GM21367 (cell line): ENCODE results near the gene CCDC195.
A peak's percentile ranks its signal among the peaks of the same experiment; 100 is the strongest.

Experiments used
- ATAC-seq: cut with Tn5 transposase; IDR thresholded peaks from one replicate; pipeline ENCODE4 v1.9.1; 2021; ENCODE audit not compliant: unreplicated experiment

The CCDC195 gene

DNA sequence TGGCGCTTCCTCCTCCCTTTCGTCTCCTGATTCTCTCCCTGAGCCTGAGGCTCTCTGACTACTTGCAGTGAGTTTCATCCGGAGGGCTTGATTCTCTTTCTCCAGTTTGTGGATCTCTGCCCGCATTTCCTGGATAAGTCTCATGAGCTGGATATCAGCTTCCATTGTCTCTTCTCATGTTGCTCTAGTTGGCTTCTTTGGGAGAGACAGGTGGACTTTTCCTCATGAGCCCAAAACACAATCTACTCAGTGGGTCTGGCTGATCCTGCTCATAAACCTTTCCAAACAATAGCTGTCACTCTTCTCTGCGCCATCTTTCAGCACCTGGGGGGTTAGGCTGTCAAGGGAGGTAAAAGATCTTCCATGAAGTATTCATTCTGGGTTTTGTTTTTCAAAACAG lies at the start of gene CCDC195:
TSS of gene CCDC195 (minus strand) at position 165 of the 400 bp plus-strand sequence. CDS start at position 165, 0 bp downstream.
- ATAC-seq, result no peak

GRCh38 chr2:224764565-224765236 lies 48.5 kb upstream of the CCDC195 start:
- ATAC-seq, result peak; percentile 85

DNA sequence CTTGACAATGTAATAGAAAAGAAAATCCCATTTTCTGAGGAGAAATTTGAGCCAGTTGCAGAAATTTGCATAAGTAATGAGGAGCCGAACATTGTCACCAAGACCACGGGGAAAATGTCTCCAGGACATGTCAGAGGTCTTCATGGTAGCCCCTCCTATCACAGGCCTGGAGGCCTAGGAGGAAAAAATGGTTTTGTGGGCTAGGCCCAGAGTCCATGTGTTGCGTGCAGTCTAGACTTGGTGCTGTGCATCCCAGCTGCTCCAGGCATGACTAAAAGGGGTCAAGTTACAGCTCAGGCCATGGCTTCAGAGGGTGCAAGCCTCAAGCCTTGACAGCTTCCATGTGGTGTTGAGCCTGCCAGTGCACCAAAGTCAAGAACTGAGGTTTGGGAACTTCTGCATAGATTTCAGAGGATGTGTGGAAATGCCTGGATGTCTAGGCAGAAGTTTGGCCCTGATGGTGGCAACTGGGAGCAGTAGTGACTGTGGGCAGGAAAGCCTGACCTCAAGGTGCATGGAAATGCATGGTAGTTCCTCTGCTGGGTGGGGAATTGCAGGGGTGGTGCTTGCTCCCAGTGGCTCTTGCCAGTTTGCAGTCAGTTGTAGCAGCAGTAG lies 41.9 kb upstream of the CCDC195 start:
- no peak for ATAC-seq

DNA sequence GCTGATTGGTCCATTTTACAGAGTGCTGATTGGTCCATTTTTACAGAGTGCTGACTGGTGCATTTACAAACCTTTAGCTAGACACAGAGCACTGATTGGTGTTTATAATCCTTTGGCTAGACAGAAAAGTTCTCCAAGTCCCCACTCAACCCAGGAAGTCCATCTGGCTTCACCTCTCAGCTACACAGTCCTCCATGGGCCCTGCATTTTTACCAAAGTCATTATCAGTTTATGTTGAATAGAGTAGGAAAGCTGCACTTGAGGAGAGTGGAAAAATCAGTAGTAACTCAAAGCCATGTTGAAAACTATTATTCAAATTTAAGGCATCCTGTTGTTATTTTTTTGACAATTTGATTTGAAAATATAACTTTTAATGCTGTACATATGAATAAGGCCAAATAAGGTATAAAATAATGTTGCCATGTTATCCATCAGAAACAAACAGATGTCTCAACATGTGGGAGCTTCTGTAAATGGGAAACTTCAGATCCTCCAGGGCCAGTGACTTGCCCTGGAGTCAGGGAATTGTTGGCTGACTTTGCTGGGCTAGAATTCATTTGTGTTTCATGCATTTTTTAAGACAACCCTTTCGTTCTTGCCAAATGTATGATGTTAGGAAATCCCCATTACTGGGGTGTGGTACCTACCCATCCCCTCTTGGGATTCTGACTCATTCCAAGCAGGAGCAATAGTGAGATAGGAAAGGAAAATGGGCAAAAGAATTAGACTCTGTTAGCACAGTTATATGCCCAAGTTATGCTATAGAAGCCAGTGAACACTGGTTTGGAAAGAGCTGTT lies 37.8 kb upstream of the CCDC195 start:
- ATAC-seq, result no peak

DNA sequence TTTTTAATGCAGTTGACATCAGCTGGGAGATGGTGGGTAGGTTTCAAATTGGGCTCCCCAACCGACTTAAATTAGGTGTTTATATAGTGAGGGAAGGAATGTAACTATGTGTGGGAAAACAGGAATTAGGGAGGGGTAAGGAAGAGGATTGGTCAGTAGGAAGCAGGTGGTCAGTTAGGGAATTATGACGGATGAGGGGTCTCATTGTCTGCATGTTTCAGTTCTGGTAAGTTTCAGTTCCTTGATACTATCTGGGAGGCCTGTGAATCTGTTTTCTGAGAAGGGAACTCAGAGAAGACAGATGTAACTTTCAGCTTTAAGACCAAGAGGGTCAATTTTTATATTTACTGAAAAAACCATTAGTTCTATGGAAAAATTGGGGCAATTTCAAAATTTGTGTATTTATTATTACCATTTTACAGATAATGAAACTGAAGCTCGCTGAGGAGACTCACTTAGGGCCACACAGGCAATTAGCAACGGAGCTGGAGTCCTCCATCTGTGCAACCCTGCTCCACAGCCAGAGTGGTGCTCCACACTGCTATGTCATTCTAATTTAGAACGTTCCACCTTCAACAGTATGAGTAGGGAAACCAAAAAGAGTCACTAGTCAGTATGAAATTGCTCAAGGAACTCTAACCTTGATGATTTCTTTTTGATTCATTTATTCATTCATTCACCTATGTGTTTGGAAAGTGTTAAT lies 36.0 kb upstream of the CCDC195 start:
- ATAC-seq, result no peak

GRCh38 chr2:224749136-224749535 lies 33.0 kb upstream of the CCDC195 start:
- no peak for ATAC-seq

DNA sequence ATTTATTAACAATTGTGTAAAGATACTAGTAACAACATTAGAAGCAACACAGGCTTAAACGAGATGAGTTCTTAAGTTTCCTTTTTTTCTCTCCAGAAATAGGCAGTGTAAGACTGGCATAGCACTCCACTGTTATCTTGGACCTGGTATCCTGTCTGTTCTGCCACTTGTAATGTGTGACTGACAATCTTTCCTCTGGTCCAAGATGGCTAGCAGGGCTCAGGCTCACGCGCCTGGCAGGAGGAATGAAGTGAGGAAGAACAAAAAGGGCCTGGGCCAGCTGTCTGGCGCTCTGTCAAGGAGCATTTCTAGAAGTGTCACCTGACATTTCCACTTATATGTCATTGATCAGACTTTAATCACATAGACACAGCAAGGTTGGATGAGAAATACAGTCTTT lies 31.6 kb upstream of the CCDC195 start:
- ATAC-seq, result no peak

GRCh38 chr2:224736227-224736626 lies 20.1 kb upstream of the CCDC195 start:
- ATAC-seq, result no peak

- no peak for ATAC-seq
These were observed 18.8 kb upstream of the CCDC195 start for GRCh38 chr2:224734949-224735348.

- no peak for ATAC-seq
These were observed 15.5 kb upstream of the CCDC195 start for GRCh38 chr2:224731665-224732064.

- no peak for ATAC-seq
These were observed 13.3 kb upstream of the CCDC195 start for GRCh38 chr2:224729435-224729834.

DNA sequence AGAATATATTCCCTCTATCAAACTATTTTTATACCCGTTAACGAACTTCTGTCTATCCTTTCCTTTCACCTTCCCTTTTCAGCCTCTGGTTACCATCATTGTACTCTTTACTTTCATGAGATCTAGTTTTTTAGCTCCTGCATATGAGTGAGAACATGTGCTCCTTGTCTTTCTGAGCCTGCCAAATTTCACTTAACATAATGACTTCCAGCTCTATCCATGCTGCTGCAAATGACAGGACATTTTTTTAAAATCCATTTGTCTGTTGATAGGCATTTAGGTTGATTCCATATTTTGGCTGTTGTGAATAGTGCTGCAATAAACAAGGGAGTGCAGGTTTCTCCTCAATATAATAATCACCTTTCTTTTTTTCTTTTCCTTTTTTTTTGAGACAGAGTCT lies 8.2 kb upstream of the CCDC195 start:
- ATAC-seq, result no peak

- peak; percentile 70 for ATAC-seq
These were observed 7.5 kb upstream of the CCDC195 start for GRCh38 chr2:224723586-224724217.

- ATAC-seq, result no peak
These were observed 6.6 kb upstream of the CCDC195 start for GRCh38 chr2:224722770-224723169.

DNA sequence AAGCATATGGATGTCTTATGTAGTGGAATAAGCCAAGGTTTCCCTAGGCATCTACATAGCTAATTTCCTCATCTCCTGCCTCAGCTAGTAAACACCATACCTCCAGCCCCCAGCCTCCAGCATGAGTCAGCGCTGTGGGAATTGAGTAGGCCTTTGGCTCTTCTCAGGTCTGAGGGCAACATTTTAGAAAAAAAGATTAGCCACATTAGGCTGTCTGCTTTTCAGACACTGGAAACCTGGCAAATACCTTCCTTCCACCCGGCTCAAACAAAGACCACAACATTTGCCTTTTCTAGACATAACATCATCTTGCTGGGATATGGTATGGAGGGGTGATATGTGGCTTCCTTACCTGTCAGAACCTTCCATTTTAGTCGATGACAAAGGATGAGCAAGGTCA lies 6.1 kb upstream of the CCDC195 start:
- no peak for ATAC-seq

- ATAC-seq, result no peak
These were observed 756 bp upstream of the CCDC195 start for GRCh38 chr2:224716921-224717320.

DNA sequence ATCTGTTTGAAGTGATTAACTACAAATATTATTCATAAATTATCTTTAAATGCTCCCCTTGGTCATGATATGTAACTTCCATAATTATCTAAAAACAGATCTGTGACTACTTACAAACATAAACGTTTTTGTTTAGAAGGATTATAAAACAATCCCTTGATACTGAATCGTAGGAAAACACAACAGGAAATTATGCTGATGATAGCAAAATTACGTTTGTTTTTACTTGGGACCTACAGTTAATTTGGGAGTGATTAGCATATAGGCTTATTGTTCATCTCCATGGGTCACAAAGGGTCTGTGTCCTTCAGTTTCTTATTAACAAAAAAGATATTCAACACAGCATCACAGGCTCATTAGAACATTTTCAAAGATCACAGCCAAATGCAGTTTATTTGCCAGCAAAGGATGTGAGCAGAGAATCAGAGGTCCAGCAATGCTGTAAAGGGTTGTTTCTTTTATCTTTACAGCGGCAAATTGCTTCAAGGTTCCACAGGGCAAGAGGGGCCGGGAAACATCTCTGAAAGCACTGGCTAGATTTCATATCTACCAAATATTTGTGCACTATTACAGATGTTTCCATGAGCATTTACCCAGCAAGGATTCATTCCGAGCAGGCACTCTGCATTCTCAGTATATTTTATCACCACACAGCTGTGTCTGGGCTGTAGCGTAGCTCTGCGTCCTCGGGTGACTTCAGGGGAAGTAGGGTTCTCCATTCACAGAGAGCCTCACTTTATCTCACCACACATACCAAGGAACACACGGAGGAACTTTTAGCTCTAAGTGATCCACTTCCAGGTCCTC lies 4.1 kb downstream of the CCDC195 start:
- ATAC-seq, result no peak

DNA sequence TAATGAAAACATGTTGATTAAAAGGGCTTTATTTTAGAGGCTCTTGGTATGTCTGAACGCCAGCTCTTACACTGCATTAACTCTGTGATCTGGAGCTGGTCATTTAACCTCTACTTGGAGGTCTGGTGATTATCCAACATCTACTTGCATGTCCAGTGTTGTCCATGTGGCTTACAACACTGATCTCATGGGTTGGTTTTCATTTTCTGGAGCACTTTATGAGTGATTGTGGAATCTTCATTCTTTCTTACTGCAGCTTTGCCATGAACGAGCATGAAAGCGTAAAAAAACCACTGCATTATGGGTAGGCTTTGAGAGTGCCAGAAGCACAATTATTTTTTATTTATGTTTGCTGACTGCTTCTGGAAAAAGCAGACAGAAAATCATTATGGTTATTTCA lies 4.8 kb downstream of the CCDC195 start:
- ATAC-seq, result no peak

- ATAC-seq, result no peak
These were observed 6.9 kb downstream of the CCDC195 start for GRCh38 chr2:224709301-224709700.

GRCh38 chr2:224694502-224694901 lies 21.7 kb downstream of the CCDC195 start:
- no peak for ATAC-seq
